Osteocyte (in vitro differentiated cells): Measurements from ENCODE around the gene HYKK. TPM values are rescaled to one million over a fixed set of nuclear protein-coding genes. Genes with fewer than 3 reads are reported as not detected.
A peak's percentile ranks its signal among the peaks of the same experiment; 100 is the strongest.
"Not testable (repeated sequence)": the region's sequence is repeated elsewhere in the genome, so short reads cannot be mapped to it uniquely, and the experiment has no call there.

Experiments
- DNase-seq: peaks from one replicate; pipeline ENCODE4 v3.0.0; 2021; ENCODE audit warnings: mixed read lengths; ENCODE audit not compliant: unreplicated experiment; ENCODE audit errors: extremely low spot score
- H3K27ac Mint-ChIP-seq: one replicate; pipeline ENCODE4 v1.8.0; 2021; ENCODE audit warnings: mild to moderate bottlenecking, mixed read lengths; ENCODE audit not compliant: unreplicated experiment
- H3K27me3 Mint-ChIP-seq: one replicate; pipeline ENCODE4 v1.8.0; 2021; ENCODE audit warnings: mixed read lengths; ENCODE audit not compliant: unreplicated experiment
- H3K36me3 Mint-ChIP-seq: one replicate; pipeline ENCODE4 v1.8.0; 2021; ENCODE audit warnings: mixed read lengths; ENCODE audit not compliant: unreplicated experiment
- H3K4me1 Mint-ChIP-seq: one replicate; pipeline ENCODE4 v1.8.0; 2021; ENCODE audit warnings: mixed read lengths; ENCODE audit not compliant: unreplicated experiment
- H3K4me3 Mint-ChIP-seq: one replicate; pipeline ENCODE4 v1.8.0; 2021; ENCODE audit warnings: mild to moderate bottlenecking, moderate library complexity, mixed read lengths; ENCODE audit not compliant: unreplicated experiment
- H3K9me3 Mint-ChIP-seq: one replicate; pipeline ENCODE4 v1.8.0; 2021; ENCODE audit warnings: mixed read lengths; ENCODE audit not compliant: unreplicated experiment
- total RNA-seq: library from RNA; stranded (reverse); gene quantifications from 2 replicates; pipeline ENCODE4 v1.2.1, GENCODE V29; 2021
- TF ChIP-seq, protein P1 (sequence below): fragments of 200-600 bp; sonication (generic); IDR thresholded peaks from 2 replicates; pipeline ENCODE4 v1.5.0; 2021; ENCODE audit warnings: antibody characterized with exemption, mild to moderate bottlenecking, moderate library complexity

Gene HYKK
- total RNA-seq, 1 donor from 2014 or later: 3.4 TPM

DNA sequence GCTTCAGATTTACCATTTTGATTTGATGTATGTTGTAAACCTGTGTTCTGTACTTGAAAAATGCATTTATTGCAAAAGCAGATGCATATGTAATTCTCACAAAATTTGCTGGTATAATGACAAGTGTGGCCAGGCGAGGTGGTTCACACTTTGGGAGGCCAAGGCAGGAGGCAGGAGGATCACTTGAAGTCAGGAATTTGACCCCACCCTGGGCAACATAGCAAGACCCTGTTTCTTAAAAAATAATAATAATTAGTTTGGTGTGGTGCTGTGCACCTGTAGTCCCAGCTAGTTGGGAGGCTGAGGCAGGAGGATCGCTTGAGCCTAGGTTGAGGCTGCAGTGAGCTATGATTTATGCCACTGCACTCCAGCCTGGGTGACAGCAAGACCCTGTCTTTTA, 4.7 kb upstream of the HYKK start:
- H3K36me3 Mint-ChIP-seq: peaks cover 30% of the 10 kb centered on the region
- no peaks in the 10 kb centered on the region for H3K9me3 Mint-ChIP-seq
- peaks cover 9% of the 10 kb centered on the region for H3K4me1 Mint-ChIP-seq
- DNase-seq: no peak
- TF ChIP-seq, protein P1, sequence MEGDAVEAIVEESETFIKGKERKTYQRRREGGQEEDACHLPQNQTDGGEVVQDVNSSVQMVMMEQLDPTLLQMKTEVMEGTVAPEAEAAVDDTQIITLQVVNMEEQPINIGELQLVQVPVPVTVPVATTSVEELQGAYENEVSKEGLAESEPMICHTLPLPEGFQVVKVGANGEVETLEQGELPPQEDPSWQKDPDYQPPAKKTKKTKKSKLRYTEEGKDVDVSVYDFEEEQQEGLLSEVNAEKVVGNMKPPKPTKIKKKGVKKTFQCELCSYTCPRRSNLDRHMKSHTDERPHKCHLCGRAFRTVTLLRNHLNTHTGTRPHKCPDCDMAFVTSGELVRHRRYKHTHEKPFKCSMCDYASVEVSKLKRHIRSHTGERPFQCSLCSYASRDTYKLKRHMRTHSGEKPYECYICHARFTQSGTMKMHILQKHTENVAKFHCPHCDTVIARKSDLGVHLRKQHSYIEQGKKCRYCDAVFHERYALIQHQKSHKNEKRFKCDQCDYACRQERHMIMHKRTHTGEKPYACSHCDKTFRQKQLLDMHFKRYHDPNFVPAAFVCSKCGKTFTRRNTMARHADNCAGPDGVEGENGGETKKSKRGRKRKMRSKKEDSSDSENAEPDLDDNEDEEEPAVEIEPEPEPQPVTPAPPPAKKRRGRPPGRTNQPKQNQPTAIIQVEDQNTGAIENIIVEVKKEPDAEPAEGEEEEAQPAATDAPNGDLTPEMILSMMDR: no peak
- H3K4me3 Mint-ChIP-seq: no peak overlapping the region
- H3K27me3 Mint-ChIP-seq: no peaks in the 10 kb centered on the region
- H3K27ac Mint-ChIP-seq: no peak overlapping the region

DNA sequence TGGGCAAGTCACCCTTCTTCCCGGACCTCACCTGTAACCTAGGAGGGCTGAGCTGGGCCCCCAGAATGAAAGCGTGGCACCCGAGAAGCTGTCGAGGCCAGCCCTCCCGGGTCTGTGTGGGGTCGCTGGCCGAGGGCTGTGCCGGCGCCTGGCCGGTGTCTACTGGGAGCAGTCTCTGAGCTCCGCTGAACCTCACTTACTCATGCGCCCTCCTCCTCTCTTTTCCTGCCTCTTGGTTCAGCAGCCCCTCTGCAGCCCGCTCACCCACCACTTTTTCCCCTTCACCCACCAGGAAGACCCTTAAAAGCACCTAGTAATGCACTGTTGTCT, 419 bp downstream of the HYKK start:
- H3K27ac Mint-ChIP-seq: no peak overlapping the region
- no peaks in the 10 kb centered on the region for H3K27me3 Mint-ChIP-seq
- TF ChIP-seq, protein P1: no peak
- H3K4me1 Mint-ChIP-seq: peaks cover 15% of the 10 kb centered on the region
- H3K36me3 Mint-ChIP-seq: no peaks in the 10 kb centered on the region
- H3K9me3 Mint-ChIP-seq: no peaks in the 10 kb centered on the region
- peak overlapping the region; percentile 84 for H3K4me3 Mint-ChIP-seq
- DNase-seq: no peak

DNA sequence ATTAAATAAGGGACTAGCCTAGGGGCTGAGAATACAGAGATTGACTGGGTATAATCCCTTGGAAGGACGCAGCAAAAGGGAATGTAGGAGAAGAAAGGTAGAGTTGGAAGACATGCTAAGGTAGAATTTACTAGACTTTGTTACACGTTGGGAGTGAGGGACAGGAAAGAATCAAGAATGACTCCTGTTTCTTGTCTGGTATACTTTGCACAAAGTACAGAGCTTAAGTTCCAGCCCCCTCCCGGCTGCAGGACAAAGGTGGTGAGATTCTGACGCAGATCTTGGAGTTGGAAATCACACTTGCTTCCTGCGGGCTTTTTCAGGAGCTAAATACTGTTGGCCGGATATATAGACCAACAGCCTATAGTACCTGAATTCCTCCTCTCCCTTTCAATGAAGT, 895 bp downstream of the HYKK start:
- no peak overlapping the region for H3K27ac Mint-ChIP-seq
- TF ChIP-seq, protein P1: no peak
- no peaks in the 10 kb centered on the region for H3K36me3 Mint-ChIP-seq
- H3K4me1 Mint-ChIP-seq: peaks cover 15% of the 10 kb centered on the region
- peak overlapping the region; percentile 84 for H3K4me3 Mint-ChIP-seq
- DNase-seq: no peak
- no peaks in the 10 kb centered on the region for H3K27me3 Mint-ChIP-seq
- H3K9me3 Mint-ChIP-seq: no peaks in the 10 kb centered on the region

DNA sequence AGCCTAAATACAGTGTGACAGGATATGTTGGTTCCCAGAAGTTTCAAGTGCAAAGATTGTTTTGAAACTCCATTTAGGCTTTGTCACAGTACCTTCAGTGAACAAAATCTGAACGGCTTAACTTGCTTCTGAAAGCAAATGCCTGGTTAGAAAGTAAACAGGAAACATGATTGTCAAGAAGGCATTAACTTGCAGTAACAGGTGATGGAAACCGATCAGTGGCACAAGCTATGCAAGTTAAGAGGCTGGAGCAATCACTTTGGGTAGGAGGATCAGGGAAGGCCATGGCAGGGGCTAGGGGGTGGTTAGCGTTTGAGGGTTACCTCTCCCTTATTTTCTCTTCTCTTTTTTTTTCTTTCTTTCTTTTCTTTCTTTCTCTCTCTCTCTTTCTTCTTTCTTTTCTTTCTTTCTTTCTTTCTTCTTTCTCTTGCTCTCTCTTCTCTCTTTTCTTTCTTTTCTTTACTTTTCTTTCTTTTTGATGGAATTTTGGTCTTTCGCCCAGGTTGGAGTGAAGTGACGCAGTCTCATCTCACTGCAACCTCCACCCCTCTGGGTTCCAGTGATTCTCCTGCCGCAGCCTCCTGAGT, 2.4 kb downstream of the HYKK start:
- H3K36me3 Mint-ChIP-seq: no peaks in the 10 kb centered on the region

DNA sequence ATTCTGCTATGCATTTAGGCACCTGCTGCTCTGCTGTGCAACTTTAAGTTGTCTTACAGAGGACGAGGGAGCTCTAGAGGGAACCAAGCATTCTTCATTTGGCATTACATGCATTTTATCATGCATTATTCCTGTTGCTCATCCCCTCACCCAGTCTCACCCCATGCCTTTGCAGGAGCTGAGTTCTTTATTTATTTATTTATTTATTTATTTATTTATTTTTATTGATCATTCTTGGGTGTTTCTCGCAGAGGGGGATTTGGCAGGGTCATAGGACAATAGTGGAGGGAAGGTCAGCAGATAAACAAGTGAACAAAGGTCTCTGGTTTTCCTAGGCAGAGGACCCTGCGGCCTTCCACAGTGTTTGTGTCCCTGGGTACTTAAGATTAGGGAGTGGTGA, 12.7 kb downstream of the HYKK start:
- H3K4me3 Mint-ChIP-seq, DNase-seq: not testable (repeated sequence)

More for the DNA sequence above, 2.4 kb downstream of the HYKK start:
- no peak for DNase-seq
- H3K4me3 Mint-ChIP-seq: no peak overlapping the region
- no peaks in the 10 kb centered on the region for H3K27me3 Mint-ChIP-seq
- no peak overlapping the region for H3K27ac Mint-ChIP-seq
- no peaks in the 10 kb centered on the region for H3K9me3 Mint-ChIP-seq
- TF ChIP-seq, protein P1: no peak
- peaks cover 15% of the 10 kb centered on the region for H3K4me1 Mint-ChIP-seq

DNA sequence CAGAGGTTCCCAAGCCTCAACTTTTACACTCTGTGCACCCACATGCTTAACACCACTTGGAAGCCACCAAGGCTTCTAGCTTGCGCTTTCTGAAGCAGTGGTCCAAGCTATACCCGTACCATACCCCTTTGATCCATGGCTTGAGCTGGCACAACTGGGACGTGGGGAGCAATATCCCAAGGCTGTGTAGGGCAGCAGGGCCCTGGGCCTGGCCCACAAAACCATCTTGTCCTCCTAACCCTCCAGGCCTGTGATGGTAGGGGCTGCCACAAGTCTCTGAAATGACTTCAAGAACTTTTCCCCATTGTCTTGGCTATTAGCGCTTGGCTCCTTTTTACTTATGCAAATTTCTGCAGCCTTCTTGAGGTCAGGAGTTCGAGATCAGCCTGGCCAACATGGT, 16.9 kb downstream of the HYKK start:
- TF ChIP-seq, protein P1: no peak
- H3K27me3 Mint-ChIP-seq: no peaks in the 10 kb centered on the region
- H3K4me1 Mint-ChIP-seq: no peaks in the 10 kb centered on the region
- H3K9me3 Mint-ChIP-seq: no peaks in the 10 kb centered on the region
- no peak overlapping the region for H3K4me3 Mint-ChIP-seq
- DNase-seq: no peak
- H3K36me3 Mint-ChIP-seq: peaks cover 2% of the 10 kb centered on the region
- no peak overlapping the region for H3K27ac Mint-ChIP-seq

More for the DNA sequence above, 12.7 kb downstream of the HYKK start:
- H3K4me1 Mint-ChIP-seq, H3K27ac Mint-ChIP-seq, H3K36me3 Mint-ChIP-seq, H3K9me3 Mint-ChIP-seq, H3K27me3 Mint-ChIP-seq: not testable (repeated sequence)
